Progenitor cell of endocrine pancreas (in vitro differentiated cells): Measurements from ENCODE around the gene DNAAF5. TPM values are rescaled to one million over a fixed set of nuclear protein-coding genes. Genes with fewer than 3 reads are reported as not detected.

ENCODE experiments used
- DNase-seq: peaks from one replicate; pipeline ENCODE4 v3.0.0; 2021; ENCODE audit warnings: low spot score; ENCODE audit not compliant: unreplicated experiment
- H3K27ac Mint-ChIP-seq: 2 replicates; pipeline ENCODE4 v1.8.0; 2021; ENCODE audit warnings: mild to moderate bottlenecking, moderate library complexity, mixed read lengths
- H3K27me3 Mint-ChIP-seq: 2 replicates; pipeline ENCODE4 v1.8.0; 2021; ENCODE audit warnings: mixed read lengths
- H3K36me3 Mint-ChIP-seq: 2 replicates; pipeline ENCODE4 v1.8.0; 2022; ENCODE audit warnings: mixed read lengths; ENCODE audit not compliant: insufficient read depth
- H3K4me1 Mint-ChIP-seq: 2 replicates; pipeline ENCODE4 v1.8.0; 2021; ENCODE audit warnings: low read depth, mixed read lengths
- H3K4me3 Mint-ChIP-seq: 2 replicates; pipeline ENCODE4 v1.8.0; 2021; ENCODE audit warnings: low read depth, mild to moderate bottlenecking, moderate library complexity, mixed read lengths
- H3K9me3 Mint-ChIP-seq: 2 replicates; pipeline ENCODE4 v1.8.0; 2021; ENCODE audit warnings: low read depth, mixed read lengths
- CTCF ChIP-seq: fragments of 200-600 bp; sonication (generic); IDR thresholded peaks from one replicate; pipeline ENCODE4 v1.5.0; 2021; ENCODE audit warnings: antibody characterized with exemption, mild to moderate bottlenecking; ENCODE audit not compliant: unreplicated experiment
- long read RNA-seq: library from polyadenylated mRNA; unstranded; transcript quantifications from one replicate; pipeline ENCODE4 v2.0.0, GENCODE V29; 2020
- total RNA-seq: library from RNA; stranded (reverse); gene quantifications from 2 replicates; pipeline ENCODE4 v1.2.1, GENCODE V29; 2021

DNAAF5 gene
- 46.7 and 51.0 TPM in 2 replicates for total RNA-seq
- long read RNA-seq, transcript DNAAF5-201 (13 exons, 3,410 nt) = major isoform, 6 of 29 reads
- long read RNA-seq, partial matches to known transcripts = 14 of 29 reads
- long read RNA-seq, other reads (novel, unspliced or antisense) = 6 of 29 reads

- peak within 1 kb of the TSS; percentile 71 for H3K27ac Mint-ChIP-seq
- H3K27me3 Mint-ChIP-seq = no peaks in the 10 kb centered on the region
Measured at GRCh38 chr7:726084-726853, at the start of gene DNAAF5. TSS of gene DNAAF5 (plus strand) at chr7:726699. CDS start at chr7:726721, 22 bp downstream.

GRCh38 chr7:676972-677385 lies 49.5 kb upstream of the DNAAF5 start:
- H3K4me1 Mint-ChIP-seq = no peaks in the 10 kb centered on the region
- no peaks in the 10 kb centered on the region for H3K27me3 Mint-ChIP-seq

More at GRCh38 chr7:726084-726853, at the start of gene DNAAF5:
- Mint-ChIP-seq H3K4me3 (peak within 1 kb of the TSS; percentile 79), H3K4me1 (peaks cover 13% of the 10 kb centered on the region), H3K9me3 (peaks cover 4% of the 10 kb centered on the region), H3K36me3 (peaks cover 28% of the 10 kb centered on the region)
- no peak for TF ChIP-seq CTCF
- peak; percentile 73 for DNase-seq

DNA sequence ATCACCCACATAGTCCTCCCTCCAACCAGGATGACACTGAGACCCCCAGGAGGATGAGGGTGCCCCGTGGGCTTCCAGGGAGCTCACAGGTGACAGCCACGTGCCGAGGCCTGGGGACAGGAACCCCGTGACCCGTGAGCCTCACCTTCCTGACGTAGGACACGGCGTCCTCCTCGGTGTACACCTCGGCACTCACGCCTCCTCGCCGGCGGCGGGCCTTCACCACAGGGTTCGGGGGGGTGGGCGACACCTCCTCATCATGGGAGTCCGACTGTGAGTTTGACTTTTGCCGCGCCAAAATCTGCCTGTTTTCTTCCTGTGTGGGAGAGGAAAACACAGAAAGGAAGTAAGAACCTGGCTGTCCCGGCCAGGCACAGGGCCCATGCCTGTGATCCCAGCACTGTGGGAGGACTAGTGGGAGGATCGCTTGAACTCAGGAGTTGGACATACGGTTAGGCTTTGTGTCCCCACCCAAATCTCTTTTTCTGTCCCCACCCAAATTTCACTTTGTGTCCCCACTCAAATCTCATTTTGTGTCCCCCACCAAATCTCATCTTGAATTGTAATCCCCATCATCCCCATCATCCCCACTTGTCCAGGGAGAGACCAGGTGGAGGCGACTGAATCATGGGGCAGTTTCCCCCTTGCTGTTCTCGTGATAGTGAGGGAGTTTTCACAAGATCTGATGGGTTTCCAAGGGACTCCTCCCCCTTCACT lies 45.9 kb upstream of the DNAAF5 start:
- H3K27me3 Mint-ChIP-seq = no peaks in the 10 kb centered on the region
- no peak for DNase-seq

More at GRCh38 chr7:676972-677385, 49.5 kb upstream of the DNAAF5 start:
- Mint-ChIP-seq H3K27ac (no peak overlapping the region), H3K4me3 (no peak overlapping the region), H3K36me3 (peaks cover 39% of the 10 kb centered on the region), H3K9me3 (peaks cover 6% of the 10 kb centered on the region)
- TF ChIP-seq CTCF = no peak
- no peak for DNase-seq

DNA sequence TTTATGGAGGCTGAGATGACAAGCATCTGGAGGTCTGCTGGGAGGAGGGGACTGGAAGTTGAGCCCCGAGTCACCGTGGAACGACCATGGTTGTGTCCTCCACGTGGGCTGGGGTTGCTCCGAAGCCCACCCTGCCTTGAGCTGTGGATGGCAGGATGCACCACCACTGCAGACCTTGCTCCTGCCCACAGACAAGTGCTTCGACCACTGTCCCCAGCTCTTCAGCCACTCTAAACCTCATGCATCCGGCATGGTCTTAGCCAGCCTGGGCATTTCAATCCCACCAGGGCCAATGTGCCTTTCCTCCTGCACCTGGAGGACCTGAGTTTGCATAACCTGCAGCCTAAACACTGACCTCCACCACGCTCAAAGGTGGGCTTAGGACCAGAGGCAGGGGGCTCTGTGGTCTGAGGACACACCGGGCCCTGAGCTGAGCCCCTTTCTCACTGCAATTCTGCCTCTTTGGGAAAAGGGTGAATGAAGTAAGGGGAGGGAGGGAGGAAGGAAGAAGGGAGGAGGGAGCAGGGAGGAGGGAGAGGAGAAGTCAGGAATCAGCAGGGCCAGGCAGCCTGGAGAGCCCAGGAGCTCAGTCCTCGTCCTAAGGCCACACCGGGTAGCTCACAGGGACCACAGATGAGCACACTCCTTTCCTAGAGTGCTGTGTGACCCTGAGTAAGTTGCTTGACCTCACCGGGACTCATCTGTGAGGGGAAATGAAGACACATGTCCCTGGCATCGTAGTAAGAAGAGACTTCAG lies 44.8 kb upstream of the DNAAF5 start:
- Mint-ChIP-seq H3K4me1 (no peaks in the 10 kb centered on the region), H3K36me3 (peaks cover 41% of the 10 kb centered on the region), H3K9me3 (peaks cover 12% of the 10 kb centered on the region), H3K27me3 (no peaks in the 10 kb centered on the region), H3K27ac (no peak overlapping the region), H3K4me3 (no peak overlapping the region)
- DNase-seq = no peak
- TF ChIP-seq CTCF = no peak

More for the DNA sequence above, 45.9 kb upstream of the DNAAF5 start:
- Mint-ChIP-seq H3K36me3 (peaks cover 37% of the 10 kb centered on the region), H3K27ac (no peak overlapping the region), H3K9me3 (peaks cover 7% of the 10 kb centered on the region), H3K4me3 (no peak overlapping the region), H3K4me1 (no peaks in the 10 kb centered on the region)
- no peak for TF ChIP-seq CTCF

- DNase-seq = no peak
- Mint-ChIP-seq H3K9me3 (peaks cover 22% of the 10 kb centered on the region), H3K36me3 (peaks cover 47% of the 10 kb centered on the region), H3K27ac (no peak overlapping the region), H3K27me3 (no peaks in the 10 kb centered on the region), H3K4me1 (no peaks in the 10 kb centered on the region), H3K4me3 (no peak overlapping the region)
- TF ChIP-seq CTCF = no peak
Measured at GRCh38 chr7:682810-683209, 43.7 kb upstream of the DNAAF5 start.
